ENCODE measurements around the gene CEPT1. TPM values are rescaled to one million over a fixed set of nuclear protein-coding genes. Genes with fewer than 3 reads are reported as not detected.

Gene CEPT1
- total and polyA plus RNA-seq, 2 of the 8 experiments (the other 6 are each of a cell fraction or from before 2014, with no cell fraction given), result 18.5 to 28.6 TPM

DNA sequence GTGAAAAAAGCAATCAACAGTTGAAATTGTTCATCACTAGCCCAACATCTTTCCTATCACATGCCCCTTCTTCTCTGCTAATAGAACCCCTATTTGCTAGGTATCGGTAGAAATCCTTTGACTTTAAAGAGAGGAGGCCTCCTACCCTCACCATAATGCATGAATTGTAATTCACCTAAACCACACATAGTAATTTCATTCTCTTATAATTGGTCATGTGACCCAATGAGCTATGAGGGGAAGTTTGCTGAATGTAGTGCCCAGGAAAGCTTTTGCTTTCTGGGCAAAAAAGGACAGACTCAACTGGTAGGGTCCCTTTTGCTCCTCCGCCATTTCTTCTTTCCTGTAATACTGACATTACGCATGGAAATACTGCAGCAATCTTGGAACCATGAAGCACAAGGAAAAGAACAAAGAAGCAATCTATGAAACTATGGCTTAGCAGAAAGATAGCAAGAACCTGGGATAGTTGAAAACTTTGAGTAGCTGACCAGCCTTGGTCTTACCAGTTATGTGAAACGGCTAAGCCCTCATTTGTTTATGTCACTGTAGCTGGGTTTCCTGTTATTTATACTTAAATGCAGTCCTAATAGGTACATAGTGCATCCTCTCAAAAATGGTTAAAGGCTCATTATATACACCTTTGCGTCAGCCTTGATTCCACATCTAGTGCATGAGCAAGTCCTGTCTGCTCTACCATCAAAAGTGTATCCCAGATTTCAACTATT lies 77.3 kb downstream of the CEPT1 start:
- Histone ChIP-seq H4K91ac (replicated peaks; ENCODE audit: insufficient read length, low read length) (no peak overlapping the region), H3K23ac (ENCODE audit: insufficient read length) (no peak overlapping the region), H2BK15ac (ENCODE audit: low read length) (no peak overlapping the region), H3K9ac (replicated peaks in 1 of 4; ENCODE audit: extremely low read depth in 1 of 4, low read depth in 3 of 4, low read length in 3 of 4) (no peak overlapping the region), H2BK20ac (ENCODE audit: low read length) (no peak overlapping the region), H3K9me3 (ENCODE audit: insufficient read depth in 2 of 2, low read depth in 1 of 2, low read length in 1 of 2) (no peaks in the 10 kb centered on the region; a peak in 1 of 4 replicates), H3K56ac (replicated peaks; ENCODE audit: insufficient read length, low read depth, low read length) (no peak overlapping the region), H3K18ac (ENCODE audit: extremely low read depth, low read length) (no peak overlapping the region), H3K4ac (replicated peaks; ENCODE audit: insufficient read length, low read depth, low read length) (no peak overlapping the region), H3K4me1 (replicated peaks in 1 of 4; ENCODE audit: control insufficient read depth in 3 of 4, insufficient read depth in 4 of 4, low read length in 3 of 4) (peaks cover 0 to 9% (median 7%) of the 10 kb centered on the region in 4 experiments; a peak in 3 of 7 replicates), H4K8ac (ENCODE audit: extremely low read depth, insufficient read depth, low read length) (no peak overlapping the region), H3K79me1 (ENCODE audit: low read depth, low read length) (no peaks in the 10 kb centered on the region), H3K4me2 (ENCODE audit: insufficient read depth in 1 of 2, low read depth in 2 of 2, low read length in 2 of 2) (no peak overlapping the region), H4K5ac (ENCODE audit: insufficient read length, low read depth, low read length) (no peak overlapping the region), H2BK5ac (ENCODE audit: low read depth, low read length) (no peak overlapping the region), H3K23me2 (ENCODE audit: low read depth, low read length) (no peaks in the 10 kb centered on the region), H2AFZ (ENCODE audit: low read length) (no peak overlapping the region), H3K14ac (ENCODE audit: insufficient read length) (no peak overlapping the region), H4K20me1 (replicated peaks in 1 of 2; ENCODE audit: control insufficient read depth in 1 of 2, insufficient read depth in 2 of 2, low read length in 2 of 2) (no peaks in the 10 kb centered on the region), H2BK12ac (ENCODE audit: low read depth, low read length) (no peak overlapping the region), H2BK120ac (replicated peaks; ENCODE audit: low read depth, low read length) (no peak overlapping the region), H2AK5ac (ENCODE audit: low read depth, low read length) (no peak overlapping the region), H3K4me3 (ENCODE audit: extremely low read depth in 1 of 4, insufficient read depth in 2 of 4, low read depth in 3 of 4, low read length in 4 of 4) (no peak overlapping the region), H3K27me3 (replicated peaks in 1 of 4; ENCODE audit: control insufficient read depth in 3 of 4, extremely low read depth in 1 of 4, insufficient read depth in 3 of 4, low read length in 3 of 4) (no peaks in the 10 kb centered on the region), H3K79me2 (ENCODE audit: control insufficient read depth in 1 of 2, insufficient read depth in 2 of 2, low read length in 2 of 2) (no peaks in the 10 kb centered on the region), H3K36me3 (ENCODE audit: control insufficient read depth in 2 of 4, insufficient read depth in 4 of 4, low read length in 3 of 4) (no peaks in the 10 kb centered on the region), H3K27ac (ENCODE audit: low read depth, low read length) (no peak overlapping the region)
- DNase-seq (ENCODE audit: low read depth in 1 of 2, low spot score in 2 of 2), result no peak
- CTCF ChIA-PET (ENCODE audit: partially characterized antibody), result interaction anchor here (0.7 to 5.4 kb wide), 5 partner anchors 20 to 353 kb away, joined by 3 to 31 read pairs (median 3); no protein-coding TSS in a partner anchor
- WGBS, 2 experiments (ENCODE audit: extremely low coverage in 1 of 2, insufficient coverage in 1 of 2, insufficient read length in 1 of 2, insufficient replicate concordance in 2 of 2, low coverage in 1 of 2, low lambda C conversion rate in 2 of 2, missing lambda C conversion rate in 1 of 2), result 72% methylated on average over 5 of the region's 5 CpGs; no CpG with 5 or more reads in 1 of the 2 experiments
- POLR2A ChIA-PET (ENCODE audit: partially characterized antibody), result no interaction called here
- no peak for FAIRE-seq
- TF ChIP-seq CREB1 (IDR thresholded peaks at IDR 0.05) (no peak), POLR2AphosphoS5 (IDR thresholded peaks at IDR 0.05; ENCODE audit: low read depth, low read length) (no peak), CTBP2 (IDR thresholded peaks at IDR 0.05; ENCODE audit: borderline replicate concordance, insufficient read depth, insufficient read length, low read length) (no peak), BACH1 (IDR thresholded peaks at IDR 0.05; ENCODE audit: low read length) (no peak), TCF12 (IDR thresholded peaks at IDR 0.05; ENCODE audit: low read depth, low read length) (no peak), RNF2 (IDR thresholded peaks at IDR 0.05; ENCODE audit: borderline replicate concordance, low read depth, low read length, missing control alignments, poor library complexity, severe bottlenecking) (no peak), CBX8 (IDR thresholded peaks at IDR 0.05; ENCODE audit: borderline replicate concordance, low read depth, low read length) (no peak), KDM4A (IDR thresholded peaks at IDR 0.05; ENCODE audit: low read depth, low read length, severe bottlenecking) (no peak), KDM5A (IDR thresholded peaks at IDR 0.05; ENCODE audit: low read length) (no peak), SP1 (IDR thresholded peaks at IDR 0.05; ENCODE audit: low read depth, low read length) (no peak), JUND (IDR thresholded peaks at IDR 0.05; ENCODE audit: low read length) (no peak)
- TF ChIP-seq, protein P1, sequence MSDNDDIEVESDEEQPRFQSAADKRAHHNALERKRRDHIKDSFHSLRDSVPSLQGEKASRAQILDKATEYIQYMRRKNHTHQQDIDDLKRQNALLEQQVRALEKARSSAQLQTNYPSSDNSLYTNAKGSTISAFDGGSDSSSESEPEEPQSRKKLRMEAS (IDR thresholded peaks at IDR 0.05), result no peak
